Aorta (tissue), 5 donors: ENCODE data around the gene STXBP1. TPM values are rescaled to one million over a fixed set of nuclear protein-coding genes. Genes with fewer than 3 reads are reported as not detected.

Experiments used
- ATAC-seq: fragments of 200-7000 bp; cut with Tn5 transposase; one replicate; pipeline ENCODE4 v1.9.1; 2022; ENCODE audit warnings: moderate library complexity; ENCODE audit not compliant: low FRiP score
- DNase-seq, 2 donors: peaks; one replicate each; pipeline ENCODE4 v3.0.0-alpha.2; 2020
- H3K27ac ChIP-seq, 2 donors: one replicate each; pipeline ENCODE4 v1.5.1; 2013; ENCODE audit warnings: low read length in 2 of 2, mild to moderate bottlenecking in 2 of 2, moderate library complexity in 2 of 2, control low read depth in 1 of 2, inconsistent platforms in 1 of 2, low read depth in 1 of 2
- H3K27me3 ChIP-seq, 2 donors: one replicate each; pipeline ENCODE4 v1.6.1; 2013; ENCODE audit warnings: control low read depth in 1 of 2, low read length in 1 of 2, mild to moderate bottlenecking in 1 of 2, moderate library complexity in 1 of 2; ENCODE audit not compliant: insufficient read depth in 2 of 2, control insufficient read depth in 1 of 2
- H3K36me3 ChIP-seq, 2 donors: one replicate each; pipeline ENCODE4 v1.6.1; 2013; ENCODE audit warnings: control low read depth in 1 of 2, low read length in 1 of 2, mild to moderate bottlenecking in 1 of 2; ENCODE audit not compliant: insufficient read depth in 2 of 2, control insufficient read depth in 1 of 2
- H3K4me1 ChIP-seq, 2 donors: one replicate each; pipeline ENCODE4 v1.6.1; 2013; ENCODE audit warnings: low read length in 2 of 2, control low read depth in 1 of 2, mild to moderate bottlenecking in 1 of 2, moderate library complexity in 1 of 2; ENCODE audit not compliant: insufficient read depth in 2 of 2, control insufficient read depth in 1 of 2
- H3K4me3 ChIP-seq, 2 donors: one replicate each; pipeline ENCODE4 v1.5.1; 2013; ENCODE audit warnings: low read length in 2 of 2, control low read depth in 1 of 2, mild to moderate bottlenecking in 1 of 2
- H3K9me3 ChIP-seq: one replicate; pipeline ENCODE4 v1.6.1; 2013; ENCODE audit warnings: mild to moderate bottlenecking, low read length; ENCODE audit not compliant: control insufficient read depth
- WGBS, 2 donors: extraction: QIAGEN DNeasy Blood & Tissue Kit; methylation state at CpG; one replicate each; pipeline ENCODE4 v1.1.7; 2013; 5-methylcytosine and 5-hydroxymethylcytosine counted together
- intact Hi-C, 2 donors: fragments of 100-400 bp; cut with DNase I; formaldehyde crosslinking; loops; one replicate each; pipeline versions ENCODE4 v1.14.2 to v1.15.0; 2022
- polyA plus RNA-seq, 2 donors: library from polyadenylated mRNA; stranded (reverse); fragments of 200-250 nt; gene quantifications; one replicate each; pipeline ENCODE4 v1.2.3, GENCODE V29; 2013
- total RNA-seq, 2 donors: library from RNA; stranded (reverse); fragmentation: NEBNext Ultra II Directional; extraction: Animal tissue kit (Norgen Biotek cat#: 25700); gene quantifications; one replicate each; pipeline ENCODE4 v1.2.1, GENCODE V29; 2021
- donor health status: healthy with polysubstance abuse.
- donor health status: Bipolar disorder and iron deficiency.
- donor health status: DM: no; HTN: no; CAD: no.
- donor health status: DM: no; HTN: no; CAD: no.
- donor health status: DM: yes; HTN: yes; CAD: no.

The STXBP1 gene
- total and polyA plus RNA-seq, 4 donors: 6.6 to 69.0 (median 35.4) TPM

DNA sequence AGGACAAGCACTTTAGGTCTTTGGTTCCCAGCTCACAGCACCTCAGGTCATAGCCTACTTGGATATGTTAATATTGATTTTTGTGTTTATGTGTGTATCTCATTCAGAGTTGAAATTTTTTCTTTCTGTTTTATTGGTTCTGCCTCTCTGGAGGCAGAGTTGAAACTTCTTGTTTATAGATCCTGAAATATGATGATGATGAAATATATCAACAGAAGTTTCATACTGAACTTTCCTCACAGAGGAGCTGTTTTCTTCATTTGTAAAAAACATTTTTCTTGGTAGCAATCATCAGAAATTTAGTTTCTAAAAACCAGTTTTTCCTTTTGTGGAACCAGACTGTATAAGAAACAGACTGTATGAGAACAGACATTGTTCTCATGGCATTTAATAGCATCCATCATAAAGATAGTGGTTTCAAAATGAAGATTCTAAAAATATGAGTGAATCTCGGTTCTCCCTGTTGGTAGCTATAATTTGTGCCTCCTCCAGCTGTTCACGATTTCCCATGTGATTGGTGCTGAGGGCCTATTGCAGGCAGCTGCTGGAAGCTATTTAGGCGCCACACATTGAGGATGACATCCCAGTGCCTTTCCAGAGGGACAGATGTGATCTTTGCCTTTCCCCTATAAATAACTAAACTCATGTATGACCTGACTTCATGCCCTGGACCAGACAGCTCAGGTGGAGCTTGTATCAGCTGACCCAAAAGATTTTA lies 55.2 kb downstream of the STXBP1 start:
- H3K4me1 ChIP-seq: no peaks in the 10 kb centered on the region
- no peaks in the 10 kb centered on the region for H3K27me3 ChIP-seq
- H3K9me3 ChIP-seq: no peaks in the 10 kb centered on the region
- no peak overlapping the region for H3K4me3 ChIP-seq
- 59 to 69% methylated on average over 3 of the region's 3 CpGs for WGBS, 2 donors
- ATAC-seq (no peak), DNase-seq (no peak)
- H3K36me3 ChIP-seq: peaks cover 0 to 1% of the 10 kb centered on the region in 2 donors
- intact Hi-C loops: no loop called here
- no peak overlapping the region for H3K27ac ChIP-seq

DNA sequence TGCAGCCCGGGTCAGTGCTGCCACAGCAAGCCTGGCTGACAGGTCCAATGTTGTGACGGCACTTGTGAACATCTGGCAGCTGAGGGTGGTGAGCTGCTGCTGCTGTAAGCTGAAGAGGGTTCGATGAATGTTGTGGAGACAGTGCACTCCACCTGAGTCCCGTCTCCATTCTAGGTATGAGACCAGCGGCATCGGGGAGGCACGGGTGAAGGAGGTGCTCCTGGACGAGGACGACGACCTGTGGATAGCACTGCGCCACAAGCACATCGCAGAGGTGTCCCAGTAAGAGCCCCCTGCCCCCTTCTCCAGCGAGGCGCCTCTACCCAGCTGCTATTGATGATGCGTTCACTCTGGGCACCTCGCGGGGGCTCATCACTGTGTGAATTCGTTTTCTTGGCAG lies 55.8 kb downstream of the STXBP1 start:
- Histone ChIP-seq H3K36me3 (peaks cover 0 to 2% of the 10 kb centered on the region in 2 donors), H3K27ac (no peak overlapping the region), H3K4me1 (no peaks in the 10 kb centered on the region), H3K9me3 (no peaks in the 10 kb centered on the region), H3K4me3 (no peak overlapping the region), H3K27me3 (no peaks in the 10 kb centered on the region)
- intact Hi-C loops: no loop called here
- ATAC-seq (no peak), DNase-seq (no peak)
- 90 to 92% methylated on average over 18 of the region's 18 CpGs for WGBS, 2 donors

DNA sequence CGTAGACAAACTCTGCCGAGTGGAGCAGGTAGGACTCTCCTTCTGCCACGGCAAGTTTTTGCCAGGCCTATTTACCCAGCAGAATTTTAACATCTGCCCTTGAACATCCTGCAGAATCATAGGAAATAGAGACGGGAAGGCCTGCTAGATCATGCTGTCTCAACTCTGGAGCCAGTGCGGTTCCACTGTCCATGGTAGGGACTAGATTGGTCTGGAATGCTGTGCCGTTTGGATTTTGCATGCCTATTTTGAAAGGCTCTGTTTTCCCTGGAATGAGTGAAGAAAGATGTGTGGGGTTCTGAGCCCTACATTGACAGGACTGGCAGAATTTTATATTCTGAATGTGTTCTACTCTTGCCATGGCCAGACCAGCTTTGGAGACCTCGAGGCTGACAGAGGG lies 61.2 kb downstream of the STXBP1 start:
- H3K27me3 ChIP-seq: no peaks in the 10 kb centered on the region
- H3K36me3 ChIP-seq: peaks cover 0 to 4% of the 10 kb centered on the region in 2 donors
- intact Hi-C loops: no loop called here
- no peak for DNase-seq
- ATAC-seq: no peak
- no peaks in the 10 kb centered on the region for H3K9me3 ChIP-seq
- 83 to 88% methylated on average over 7 of the region's 7 CpGs for WGBS, 2 donors
- no peak overlapping the region for H3K27ac ChIP-seq
- no peak overlapping the region for H3K4me3 ChIP-seq
- H3K4me1 ChIP-seq: no peaks in the 10 kb centered on the region

DNA sequence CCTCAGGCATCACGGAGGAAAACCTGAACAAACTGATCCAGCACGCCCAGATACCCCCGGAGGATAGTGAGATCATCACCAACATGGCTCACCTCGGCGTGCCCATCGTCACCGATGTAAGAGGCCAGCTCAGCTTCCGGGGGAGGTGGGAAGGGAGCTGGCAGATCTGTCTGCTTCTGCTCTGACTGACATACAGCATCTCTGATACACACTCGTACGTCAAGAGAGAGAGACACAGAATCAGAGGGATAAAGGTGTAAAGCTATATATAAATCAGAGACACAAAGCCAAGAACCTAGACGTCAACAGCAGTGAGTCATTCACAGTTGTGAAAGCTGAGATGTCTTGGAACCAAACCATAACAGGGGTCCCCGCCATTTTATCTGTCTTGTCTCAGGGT lies 64.6 kb downstream of the STXBP1 start:
- ATAC-seq (no peak), DNase-seq (no peak)
- H3K9me3 ChIP-seq: no peaks in the 10 kb centered on the region
- intact Hi-C loops: no loop called here
- no peaks in the 10 kb centered on the region for H3K4me1 ChIP-seq
- H3K27me3 ChIP-seq: no peaks in the 10 kb centered on the region
- H3K36me3 ChIP-seq: peaks cover 0 to 9% of the 10 kb centered on the region in 2 donors
- no peak overlapping the region for H3K4me3 ChIP-seq
- WGBS, 2 donors: 82 to 87% methylated on average over 12 of the region's 12 CpGs
- no peak overlapping the region for H3K27ac ChIP-seq

DNA sequence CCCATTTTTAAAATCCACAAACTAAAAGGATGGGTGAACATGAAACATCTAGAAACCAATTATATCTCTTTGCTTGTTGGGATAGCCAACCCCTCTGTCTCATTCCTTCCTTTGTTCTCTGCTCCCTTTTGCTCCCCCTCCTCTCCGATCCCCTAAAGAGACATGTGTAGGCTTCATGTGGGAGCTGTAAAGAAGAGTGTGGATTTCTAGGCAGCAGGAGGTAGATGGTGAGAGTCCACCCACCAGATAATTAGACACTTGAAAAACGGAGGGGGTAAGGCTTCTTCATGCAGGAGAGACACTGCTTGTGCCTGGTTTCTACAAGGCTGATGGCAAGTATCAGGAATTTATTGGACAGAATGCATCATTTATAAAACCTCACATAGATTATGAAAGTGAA lies 67.4 kb downstream of the STXBP1 start:
- Histone ChIP-seq H3K27ac (no peak overlapping the region), H3K4me3 (no peak overlapping the region), H3K36me3 (peaks cover 0 to 8% of the 10 kb centered on the region in 2 donors), H3K4me1 (no peaks in the 10 kb centered on the region), H3K27me3 (no peaks in the 10 kb centered on the region), H3K9me3 (no peaks in the 10 kb centered on the region)
- intact Hi-C loops: no loop called here
- WGBS, 2 donors: 81 to 85% methylated on average over 2 of the region's 2 CpGs
- ATAC-seq (no peak), DNase-seq (no peak)

DNA sequence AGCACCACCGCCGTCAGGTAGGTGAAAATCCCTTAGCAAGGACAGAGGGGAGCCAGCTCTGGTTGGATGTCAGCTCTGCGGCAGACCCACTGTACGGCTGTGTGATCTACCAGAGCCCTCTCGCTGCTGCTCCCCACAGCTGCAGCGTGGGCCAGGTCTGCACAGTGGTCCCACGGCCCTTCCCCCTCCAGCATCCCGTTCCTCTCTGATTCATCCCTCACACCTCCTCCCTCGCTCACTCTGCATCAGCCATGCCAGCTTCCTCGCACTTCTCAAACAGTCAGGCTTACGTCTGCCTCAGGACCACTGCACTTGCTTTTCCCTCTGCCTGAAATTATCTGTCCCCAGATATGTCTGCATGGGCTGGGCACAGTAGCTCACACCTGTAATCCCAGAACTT lies 68.1 kb downstream of the STXBP1 start:
- ATAC-seq (no peak), DNase-seq (no peak)
- no peaks in the 10 kb centered on the region for H3K9me3 ChIP-seq
- WGBS, 2 donors: 89 to 90% methylated on average over 11 of the region's 11 CpGs
- peaks cover 0 to 8% of the 10 kb centered on the region in 2 donors for H3K36me3 ChIP-seq
- no peaks in the 10 kb centered on the region for H3K27me3 ChIP-seq
- no peak overlapping the region for H3K27ac ChIP-seq
- no peaks in the 10 kb centered on the region for H3K4me1 ChIP-seq
- no peak overlapping the region for H3K4me3 ChIP-seq
- intact Hi-C loops: loop anchor here in 1 of 2 donors (10.0 kb wide), 1 partner anchor 55 kb away; no protein-coding TSS in a partner anchor

DNA sequence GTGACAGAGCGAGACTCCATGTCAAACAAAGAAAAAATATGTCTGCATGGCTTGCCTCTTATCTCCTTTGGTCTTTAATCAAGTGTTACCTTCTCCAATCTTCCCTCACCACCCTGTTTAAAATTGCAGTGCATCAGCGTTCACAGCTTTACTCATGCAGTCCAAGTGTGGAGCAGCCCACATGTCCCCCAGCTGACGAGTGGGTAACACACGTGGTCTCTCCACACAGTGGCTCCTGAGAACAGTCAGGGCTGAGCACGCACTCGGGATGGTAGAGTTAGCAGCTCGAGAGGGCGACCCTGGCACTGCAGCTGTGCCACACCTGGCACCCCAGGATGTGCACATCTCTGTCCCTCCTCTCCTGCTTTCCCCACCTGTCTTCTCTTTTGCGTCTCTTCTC lies 68.8 kb downstream of the STXBP1 start:
- H3K4me1 ChIP-seq: no peaks in the 10 kb centered on the region
- DNase-seq (no peak), ATAC-seq (no peak)
- no peak overlapping the region for H3K27ac ChIP-seq
- no peaks in the 10 kb centered on the region for H3K27me3 ChIP-seq
- no peak overlapping the region for H3K4me3 ChIP-seq
- WGBS, 2 donors: 91 to 93% methylated on average over 9 of the region's 9 CpGs
- intact Hi-C loops: loop anchor here in 1 of 2 donors (10.0 kb wide), 1 partner anchor 56 kb away; no protein-coding TSS in a partner anchor
- peaks cover 0 to 8% of the 10 kb centered on the region in 2 donors for H3K36me3 ChIP-seq
- no peaks in the 10 kb centered on the region for H3K9me3 ChIP-seq

DNA sequence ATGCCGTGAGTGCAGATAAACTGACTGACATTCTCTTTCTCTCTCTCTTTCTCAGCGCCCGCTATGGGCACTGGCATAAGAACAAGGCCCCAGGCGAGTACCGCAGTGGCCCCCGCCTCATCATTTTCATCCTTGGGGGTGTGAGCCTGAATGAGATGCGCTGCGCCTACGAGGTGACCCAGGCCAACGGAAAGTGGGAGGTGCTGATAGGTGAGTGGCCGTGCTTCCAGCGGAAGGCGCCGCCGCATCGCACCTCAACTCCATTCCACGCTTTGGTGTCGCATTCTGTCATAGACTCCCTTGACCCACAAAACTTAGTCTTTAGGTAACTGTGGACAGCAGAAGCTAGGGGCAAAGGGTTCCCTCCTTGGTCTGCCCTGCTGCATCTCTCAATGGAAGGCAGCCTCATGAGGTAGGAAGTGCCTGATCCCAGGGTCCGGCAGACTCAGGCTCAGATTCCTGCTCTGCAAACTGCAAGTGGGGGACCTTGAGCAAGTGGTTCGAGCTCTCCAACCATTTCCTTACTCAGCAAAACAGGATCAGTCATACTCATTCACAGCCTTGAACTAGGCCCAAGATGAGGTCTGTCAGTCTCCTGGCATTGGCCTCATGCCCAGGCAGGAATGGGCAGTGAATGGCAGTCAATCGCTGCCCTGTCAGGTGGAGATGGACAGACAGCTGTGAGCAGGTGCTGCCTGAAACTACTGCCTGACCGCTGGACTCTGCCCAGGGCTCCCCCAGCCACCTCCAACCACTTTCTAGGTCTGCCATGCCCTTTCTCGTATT lies 70.5 kb downstream of the STXBP1 start:
- Histone ChIP-seq H3K27me3 (no peaks in the 10 kb centered on the region), H3K4me1 (no peaks in the 10 kb centered on the region), H3K27ac (no peak overlapping the region), H3K4me3 (no peak overlapping the region), H3K9me3 (no peaks in the 10 kb centered on the region), H3K36me3 (peaks cover 0 to 8% of the 10 kb centered on the region in 2 donors)
- DNase-seq: no peak
- 91 to 92% methylated on average over 23 of the region's 23 CpGs for WGBS, 2 donors
- intact Hi-C loops: loop anchor here in 1 of 2 donors (10.0 kb wide), 1 partner anchor 58 kb away; no protein-coding TSS in a partner anchor
- ATAC-seq: no peak
